Cardiac muscle cell (in vitro differentiated cells and primary cell): ENCODE results near the gene DUSP3. TPM values are rescaled to one million over a fixed set of nuclear protein-coding genes. Genes with fewer than 3 reads are reported as not detected.
"Not testable (repeated sequence)": the region's sequence is repeated elsewhere in the genome, so short reads cannot be mapped to it uniquely, and the experiment has no call there.

Experiments
- DNase-seq, 2 donors: peaks; one replicate each; pipeline versions ENCODE4 v3.0.0 to v3.0.0-alpha.2; 2010 to 2017; ENCODE audit warnings: low read depth in 1 of 2, low spot score in 1 of 2
- H3K27ac ChIP-seq: fragments of 200-600 bp; sonication (generic); 2 replicates; pipeline ENCODE4 v1.5.1; 2016
- H3K27me3 ChIP-seq: fragments of 200-600 bp; sonication (generic); 2 replicates; pipeline ENCODE4 v1.6.0; 2016; ENCODE audit warnings: control low read depth
- H3K36me3 ChIP-seq: fragments of 200-600 bp; sonication (generic); 2 replicates; pipeline ENCODE4 v1.5.1; 2016; ENCODE audit warnings: control low read depth
- H3K4me1 ChIP-seq: fragments of 200-600 bp; sonication (generic); 2 replicates; pipeline ENCODE4 v1.8.1; 2017; ENCODE audit warnings: low read depth, mild to moderate bottlenecking, mixed run types
- H3K4me3 ChIP-seq: fragments of 200-600 bp; sonication (generic); 2 replicates; pipeline ENCODE4 v1.5.1; 2016; ENCODE audit warnings: mild to moderate bottlenecking
- H3K9me3 ChIP-seq: fragments of 200-600 bp; sonication (generic); 2 replicates; pipeline ENCODE4 v1.5.1; 2017; ENCODE audit warnings: low read depth, mild to moderate bottlenecking, control low read depth
- polyA plus RNA-seq: library from polyadenylated mRNA; unstranded; fragments of >200 nt; fragmentation: Nextera tagmentation; extraction: Ambion mirVana; gene quantifications from 2 replicates; pipeline ENCODE4 v1.2.1, GENCODE V29; 2016
- total RNA-seq: library from RNA; depleted of rRNA; stranded (reverse); fragments of >200 nt; gene quantifications from 2 replicates; pipeline ENCODE4 v1.2.3, GENCODE V29; 2016
- TF ChIP-seq, protein P1 (sequence below): IDR thresholded peaks from 2 replicates; pipeline ENCODE4 v1.5.1; 2012; ENCODE audit warnings: low read depth, mild to moderate bottlenecking, low read length

Gene DUSP3
- total and polyA plus RNA-seq, 2 experiments from 2014 or later: 58.7 to 66.2 TPM

DNA sequence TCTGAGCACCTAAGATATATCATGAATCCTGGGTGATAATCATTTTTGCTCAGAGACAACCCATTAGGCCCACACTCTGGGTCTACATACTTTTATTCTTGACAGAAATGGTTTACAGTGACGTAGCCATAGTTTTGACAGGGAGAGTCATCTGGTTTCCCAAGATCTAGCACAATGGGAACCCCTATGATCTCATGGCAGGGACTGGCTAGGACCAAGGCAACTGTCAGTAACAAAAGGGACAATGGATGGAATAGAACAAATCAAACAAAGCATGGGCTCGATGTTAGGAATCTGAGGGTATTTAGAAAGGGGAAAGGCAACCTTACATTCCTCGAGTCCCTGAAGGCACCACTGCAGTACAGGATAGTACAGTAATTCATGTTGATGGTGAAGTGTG lies 22.0 kb upstream of the DUSP3 start:
- no peak for DNase-seq
- Histone ChIP-seq H3K4me3 (no peak overlapping the region), H3K36me3 (no peaks in the 10 kb centered on the region), H3K27ac (no peak overlapping the region), H3K4me1 (no peaks in the 10 kb centered on the region), H3K27me3 (no peaks in the 10 kb centered on the region), H3K9me3 (no peaks in the 10 kb centered on the region)
- TF ChIP-seq, protein P1, sequence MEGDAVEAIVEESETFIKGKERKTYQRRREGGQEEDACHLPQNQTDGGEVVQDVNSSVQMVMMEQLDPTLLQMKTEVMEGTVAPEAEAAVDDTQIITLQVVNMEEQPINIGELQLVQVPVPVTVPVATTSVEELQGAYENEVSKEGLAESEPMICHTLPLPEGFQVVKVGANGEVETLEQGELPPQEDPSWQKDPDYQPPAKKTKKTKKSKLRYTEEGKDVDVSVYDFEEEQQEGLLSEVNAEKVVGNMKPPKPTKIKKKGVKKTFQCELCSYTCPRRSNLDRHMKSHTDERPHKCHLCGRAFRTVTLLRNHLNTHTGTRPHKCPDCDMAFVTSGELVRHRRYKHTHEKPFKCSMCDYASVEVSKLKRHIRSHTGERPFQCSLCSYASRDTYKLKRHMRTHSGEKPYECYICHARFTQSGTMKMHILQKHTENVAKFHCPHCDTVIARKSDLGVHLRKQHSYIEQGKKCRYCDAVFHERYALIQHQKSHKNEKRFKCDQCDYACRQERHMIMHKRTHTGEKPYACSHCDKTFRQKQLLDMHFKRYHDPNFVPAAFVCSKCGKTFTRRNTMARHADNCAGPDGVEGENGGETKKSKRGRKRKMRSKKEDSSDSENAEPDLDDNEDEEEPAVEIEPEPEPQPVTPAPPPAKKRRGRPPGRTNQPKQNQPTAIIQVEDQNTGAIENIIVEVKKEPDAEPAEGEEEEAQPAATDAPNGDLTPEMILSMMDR: no peak

DNA sequence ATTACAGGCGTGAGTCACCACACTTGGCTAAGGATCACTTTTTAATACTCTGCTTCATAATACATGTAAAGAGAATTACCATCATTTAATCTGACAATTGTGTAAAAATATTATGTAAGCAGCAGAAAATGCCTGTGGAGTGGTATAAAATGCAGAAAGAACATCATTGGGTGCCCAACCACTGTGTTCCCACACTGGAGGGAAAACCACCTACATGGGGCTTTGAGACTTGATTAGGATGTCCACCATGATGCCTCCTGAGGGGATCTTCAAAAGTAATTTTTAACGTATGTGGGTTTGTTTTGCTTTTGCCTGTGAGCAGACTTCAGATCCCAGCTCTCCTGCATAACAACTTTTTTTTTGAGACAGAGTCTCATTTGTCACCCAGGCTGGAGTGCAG lies 20.3 kb upstream of the DUSP3 start:
- Histone ChIP-seq H3K27ac (no peak overlapping the region), H3K27me3 (no peaks in the 10 kb centered on the region), H3K4me3 (no peak overlapping the region), H3K9me3 (no peaks in the 10 kb centered on the region), H3K4me1 (no peaks in the 10 kb centered on the region), H3K36me3 (no peaks in the 10 kb centered on the region)
- TF ChIP-seq, protein P1: no peak
- DNase-seq: no peak

DNA sequence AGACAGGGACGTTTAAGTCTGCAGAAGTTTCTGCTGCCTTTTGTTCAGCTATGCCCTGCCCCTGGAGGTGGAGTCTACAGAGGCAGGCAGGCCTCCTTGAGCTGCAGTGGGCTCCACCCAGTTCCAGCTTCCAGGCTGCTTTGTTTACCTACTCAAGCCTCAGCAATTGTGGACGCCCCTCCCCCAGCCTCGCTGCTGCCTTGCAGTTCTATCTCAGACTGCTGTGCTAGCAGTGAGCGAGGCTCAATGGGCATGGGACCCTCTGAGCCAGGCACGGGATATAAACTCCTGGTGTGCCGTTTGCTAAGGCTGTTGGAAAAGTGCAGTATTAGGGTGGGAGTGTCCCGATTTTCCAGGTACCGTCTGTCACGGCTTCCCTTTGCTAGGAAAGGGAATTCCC lies 19.2 kb upstream of the DUSP3 start:
- DNase-seq, H3K9me3 ChIP-seq, H3K4me1 ChIP-seq, H3K27ac ChIP-seq, H3K36me3 ChIP-seq, H3K4me3 ChIP-seq, H3K27me3 ChIP-seq: not testable (repeated sequence)

DNA sequence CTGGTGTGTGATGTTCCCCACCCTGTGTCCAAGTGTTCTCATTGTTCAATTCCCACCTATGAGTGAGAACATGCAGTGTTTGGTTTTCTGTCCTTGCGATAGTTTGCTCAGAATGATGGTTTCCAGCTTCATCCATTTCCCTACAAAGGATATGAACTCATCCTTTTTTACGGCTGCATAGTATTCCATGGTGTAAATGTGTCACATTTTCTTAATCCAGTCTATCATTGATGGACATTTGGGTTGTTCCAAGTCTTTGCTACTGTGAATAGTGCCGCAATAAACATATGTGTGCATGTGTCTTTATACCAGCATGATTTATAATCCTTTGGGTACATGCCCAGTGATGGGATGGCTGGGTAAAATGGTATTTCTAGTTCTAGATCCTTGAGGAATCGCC lies 13.9 kb upstream of the DUSP3 start:
- H3K27ac ChIP-seq, H3K36me3 ChIP-seq, DNase-seq, H3K27me3 ChIP-seq, H3K4me1 ChIP-seq, H3K9me3 ChIP-seq, H3K4me3 ChIP-seq: not testable (repeated sequence)

DNA sequence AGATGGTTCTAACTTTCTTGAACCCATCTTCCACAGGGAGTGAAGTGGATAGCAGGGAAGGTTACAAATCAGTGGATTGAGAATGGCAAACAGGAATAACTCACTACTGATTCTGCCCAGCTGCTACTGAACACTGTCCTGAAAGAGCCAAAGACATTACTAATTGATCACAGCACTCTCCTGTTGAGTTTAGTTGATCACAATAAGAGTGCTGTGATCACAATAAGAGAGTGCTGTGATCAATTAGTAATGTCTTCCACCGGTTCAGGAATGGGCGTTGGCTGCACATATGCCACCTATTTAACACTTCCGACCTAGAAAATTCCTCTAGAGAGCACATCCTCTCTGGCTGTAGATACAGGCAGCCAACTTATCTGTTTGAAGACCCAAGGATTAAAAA lies 12.8 kb upstream of the DUSP3 start:
- no peak overlapping the region for H3K27ac ChIP-seq
- no peak overlapping the region for H3K4me3 ChIP-seq

DNA sequence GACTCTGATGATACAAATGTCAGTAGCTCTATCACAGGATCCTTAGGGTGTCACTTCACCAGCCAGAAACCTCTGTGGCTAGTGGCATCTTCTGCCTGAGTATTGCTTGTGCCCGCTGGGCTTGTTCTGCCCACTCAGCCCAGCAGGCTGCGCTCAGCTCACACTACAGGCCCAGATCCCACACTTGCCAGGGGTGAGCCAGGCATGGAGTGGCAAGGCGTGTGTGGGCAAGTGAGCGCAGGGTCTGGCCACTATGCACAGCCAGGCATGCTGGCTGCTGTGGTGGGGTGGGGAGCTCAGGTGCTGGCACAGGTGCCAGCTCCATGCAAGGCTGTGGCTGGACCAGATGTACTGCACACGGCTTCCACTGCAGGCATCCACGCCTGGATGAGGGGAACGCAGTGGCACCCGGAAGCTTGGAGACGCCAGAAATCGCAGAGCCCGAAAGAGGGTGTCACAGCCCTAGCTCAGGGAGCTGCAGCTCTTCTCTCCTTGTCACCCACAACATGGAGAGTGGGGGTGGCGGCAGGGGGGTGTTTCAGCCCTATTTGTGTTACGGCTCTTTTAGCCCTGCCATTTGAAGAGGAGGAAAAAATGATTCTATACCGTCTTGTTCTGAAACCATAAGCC lies 11.6 kb upstream of the DUSP3 start:
- TF ChIP-seq, protein P1: peak; percentile 36
- H3K27me3 ChIP-seq: no peaks in the 10 kb centered on the region
- H3K4me3 ChIP-seq: no peak overlapping the region
- no peak overlapping the region for H3K27ac ChIP-seq
- peak in 1 of 2 donors; percentile 22 for DNase-seq
- no peaks in the 10 kb centered on the region for H3K9me3 ChIP-seq
- H3K36me3 ChIP-seq: no peaks in the 10 kb centered on the region
- H3K4me1 ChIP-seq: no peaks in the 10 kb centered on the region

More for the DNA sequence above, 12.8 kb upstream of the DUSP3 start:
- DNase-seq: peak; percentile 29 to 56
- TF ChIP-seq, protein P1: no peak
- Histone ChIP-seq H3K27me3 (no peaks in the 10 kb centered on the region), H3K4me1 (no peaks in the 10 kb centered on the region), H3K36me3 (no peaks in the 10 kb centered on the region), H3K9me3 (no peaks in the 10 kb centered on the region)

DNA sequence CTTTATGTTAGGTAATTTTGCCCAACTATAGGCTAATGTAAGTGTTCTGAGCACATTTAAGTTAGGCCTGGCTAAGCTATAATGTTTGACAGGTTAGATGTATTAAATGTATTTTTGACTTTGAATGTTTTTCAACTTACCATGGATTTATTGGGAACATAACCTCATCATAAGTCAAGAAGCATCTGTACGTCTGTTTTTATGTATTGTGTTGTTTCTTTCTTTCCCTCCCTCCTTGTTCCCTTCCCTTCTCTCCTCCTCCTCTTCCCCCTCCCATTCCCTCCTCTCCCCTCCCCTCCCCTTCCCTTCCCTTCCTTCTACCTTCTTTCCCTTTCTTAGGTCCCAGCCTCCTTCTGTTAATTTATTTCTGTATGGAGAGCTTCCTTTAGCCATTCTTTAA lies 10.7 kb upstream of the DUSP3 start:
- no peaks in the 10 kb centered on the region for H3K9me3 ChIP-seq
- DNase-seq: no peak
- no peak overlapping the region for H3K4me3 ChIP-seq
- no peaks in the 10 kb centered on the region for H3K36me3 ChIP-seq
- TF ChIP-seq, protein P1: no peak
- no peaks in the 10 kb centered on the region for H3K4me1 ChIP-seq
- no peak overlapping the region for H3K27ac ChIP-seq
- no peaks in the 10 kb centered on the region for H3K27me3 ChIP-seq
